Glomerular endothelial cell (primary cell): Measurements from ENCODE around the gene VTI1B. TPM values are rescaled to one million over a fixed set of nuclear protein-coding genes. Genes with fewer than 3 reads are reported as not detected.
A peak's percentile ranks its signal among the peaks of the same experiment; 100 is the strongest.
"Not testable (repeated sequence)": the region's sequence is repeated elsewhere in the genome, so short reads cannot be mapped to it uniquely, and the experiment has no call there.

Source experiments
- DNase-seq: peaks from one replicate; pipeline ENCODE4 v3.0.0-alpha.2; 2011; ENCODE audit warnings: low read depth, low spot score; ENCODE audit errors: extremely low read depth
- total RNA-seq: library from RNA; depleted of rRNA; stranded (reverse); fragments of >200 nt; gene quantifications from 2 replicates; pipeline ENCODE4 v1.2.3, GENCODE V29; 2015

Gene VTI1B
- total RNA-seq, 1 donor from 2014 or later: 50.7 TPM

GRCh38 chr14:67633451-67634147, 40.8 kb downstream of the VTI1B start:
- DNase-seq: no peak

- no peak for DNase-seq
Measured at GRCh38 chr14:67630938-67631337, 43.5 kb downstream of the VTI1B start.

GRCh38 chr14:67630186-67630585, 44.2 kb downstream of the VTI1B start:
- no peak for DNase-seq

- DNase-seq: no peak
Measured at GRCh38 chr14:67627519-67627918, 46.9 kb downstream of the VTI1B start.

- DNase-seq: not testable (repeated sequence)
Measured at GRCh38 chr14:67626131-67626530, 48.3 kb downstream of the VTI1B start.

GRCh38 chr14:67623114-67623513, 51.3 kb downstream of the VTI1B start:
- peak; percentile 54 for DNase-seq

GRCh38 chr14:67622675-67623074, 51.8 kb downstream of the VTI1B start:
- DNase-seq: peak; percentile 83

- no peak for DNase-seq
Measured at GRCh38 chr14:67620217-67620785, 54.1 kb downstream of the VTI1B start.

GRCh38 chr14:67619446-67620216, 54.8 kb downstream of the VTI1B start, which contains the start of gene ARG2:
TSS of gene ARG2 (plus strand) at chr14:67619920. CDS start at chr14:67619978, 58 bp downstream.
- DNase-seq: peak; percentile 48

GRCh38 chr14:67618617-67619063, 55.8 kb downstream of the VTI1B start:
- peak; percentile 79 for DNase-seq

GRCh38 chr14:67610491-67610890, 63.9 kb downstream of the VTI1B start:
- no peak for DNase-seq

GRCh38 chr14:67609642-67610310, 64.7 kb downstream of the VTI1B start:
- DNase-seq: no peak

GRCh38 chr14:67607646-67608045, 66.8 kb downstream of the VTI1B start:
- no peak for DNase-seq

GRCh38 chr14:67602995-67603545, 71.4 kb downstream of the VTI1B start:
- no peak for DNase-seq

GRCh38 chr14:67602076-67602475, 72.4 kb downstream of the VTI1B start:
- no peak for DNase-seq

GRCh38 chr14:67600562-67600974, 73.9 kb downstream of the VTI1B start:
- not testable (repeated sequence) for DNase-seq

- no peak for DNase-seq
Measured at GRCh38 chr14:67599698-67600561, 74.5 kb downstream of the VTI1B start, which contains the start of gene PIGH. TSS of gene PIGH (minus strand) at chr14:67600268. CDS start at chr14:67600203, 65 bp downstream.
